RKO (cell line): ENCODE data around the gene UBXN6.

Experiments
- DNase-seq: peaks from one replicate; pipeline ENCODE4 v3.0.0-alpha.2; 2016; ENCODE audit warnings: low spot score

UBXN6 gene

GRCh38 chr19:4493929-4494690 lies 36.5 kb upstream of the UBXN6 start:
- DNase-seq, result no peak

- no peak for DNase-seq
Measured at GRCh38 chr19:4493104-4493928, 35.7 kb upstream of the UBXN6 start.

GRCh38 chr19:4492337-4493103 lies 34.9 kb upstream of the UBXN6 start:
- no peak for DNase-seq

- DNase-seq, result no peak
Measured at GRCh38 chr19:4491446-4491845, 33.9 kb upstream of the UBXN6 start.

- DNase-seq, result no peak
Measured at GRCh38 chr19:4488496-4488895, 30.9 kb upstream of the UBXN6 start.

- no peak for DNase-seq
Measured at GRCh38 chr19:4487572-4487971, 30.0 kb upstream of the UBXN6 start.

- DNase-seq, result no peak
Measured at GRCh38 chr19:4483385-4483784, 25.8 kb upstream of the UBXN6 start.

- DNase-seq, result no peak
Measured at GRCh38 chr19:4482721-4483364, 25.2 kb upstream of the UBXN6 start.

GRCh38 chr19:4477034-4477801 lies 19.6 kb upstream of the UBXN6 start:
- no peak for DNase-seq

- no peak for DNase-seq
Measured at GRCh38 chr19:4474514-4475022, 17.0 kb upstream of the UBXN6 start.

GRCh38 chr19:4473763-4474513 lies 16.3 kb upstream of the UBXN6 start:
- no peak for DNase-seq

- DNase-seq, result no peak
Measured at GRCh38 chr19:4473011-4473762, 15.6 kb upstream of the UBXN6 start.

- DNase-seq, result no peak
Measured at GRCh38 chr19:4472174-4472974, 14.8 kb upstream of the UBXN6 start, which contains the start of gene HDGFL2. HDGFL2 (plus strand) TSS chr19:4472297; CDS start chr19:4472351, 54 bp downstream.

- peak; percentile 100 for DNase-seq
Measured at GRCh38 chr19:4471403-4472173, 14.0 kb upstream of the UBXN6 start.

- no peak for DNase-seq
Measured at GRCh38 chr19:4467835-4468234, 10.2 kb upstream of the UBXN6 start.

- DNase-seq, result no peak
Measured at GRCh38 chr19:4464815-4465581, 7.4 kb upstream of the UBXN6 start.
